HG02840 (cell line): ENCODE data around the gene CCDC74B.
"Not testable (repeated sequence)": the region's sequence is repeated elsewhere in the genome, so short reads cannot be mapped to it uniquely, and the experiment has no call there.

ENCODE experiments used
- ATAC-seq: cut with Tn5 transposase; IDR thresholded peaks from one replicate; pipeline ENCODE4 v1.9.1; 2021; ENCODE audit warnings: mild to moderate bottlenecking, moderate library complexity, moderate number of reproducible peaks; ENCODE audit not compliant: unreplicated experiment, low FRiP score

Gene CCDC74B

DNA sequence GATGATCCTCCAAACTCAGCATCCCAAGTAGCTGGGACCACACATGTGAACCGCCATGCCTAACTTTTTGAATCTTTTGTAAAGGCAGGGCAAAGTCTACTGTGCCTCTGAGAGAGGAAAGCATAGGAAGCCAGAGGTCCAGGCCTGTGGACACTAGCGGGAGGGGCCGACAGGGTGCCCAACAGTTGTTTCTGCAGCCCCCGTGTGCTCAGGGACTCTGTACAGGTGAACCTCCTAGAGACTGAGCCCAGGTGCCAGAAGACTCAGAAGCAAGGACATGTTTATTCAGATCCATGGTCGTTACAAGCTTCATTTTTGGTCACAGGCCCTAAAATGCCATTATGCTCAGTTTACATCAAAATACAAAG is 6.2 kb upstream of the CCDC74B start:
- not testable (repeated sequence) for ATAC-seq

DNA sequence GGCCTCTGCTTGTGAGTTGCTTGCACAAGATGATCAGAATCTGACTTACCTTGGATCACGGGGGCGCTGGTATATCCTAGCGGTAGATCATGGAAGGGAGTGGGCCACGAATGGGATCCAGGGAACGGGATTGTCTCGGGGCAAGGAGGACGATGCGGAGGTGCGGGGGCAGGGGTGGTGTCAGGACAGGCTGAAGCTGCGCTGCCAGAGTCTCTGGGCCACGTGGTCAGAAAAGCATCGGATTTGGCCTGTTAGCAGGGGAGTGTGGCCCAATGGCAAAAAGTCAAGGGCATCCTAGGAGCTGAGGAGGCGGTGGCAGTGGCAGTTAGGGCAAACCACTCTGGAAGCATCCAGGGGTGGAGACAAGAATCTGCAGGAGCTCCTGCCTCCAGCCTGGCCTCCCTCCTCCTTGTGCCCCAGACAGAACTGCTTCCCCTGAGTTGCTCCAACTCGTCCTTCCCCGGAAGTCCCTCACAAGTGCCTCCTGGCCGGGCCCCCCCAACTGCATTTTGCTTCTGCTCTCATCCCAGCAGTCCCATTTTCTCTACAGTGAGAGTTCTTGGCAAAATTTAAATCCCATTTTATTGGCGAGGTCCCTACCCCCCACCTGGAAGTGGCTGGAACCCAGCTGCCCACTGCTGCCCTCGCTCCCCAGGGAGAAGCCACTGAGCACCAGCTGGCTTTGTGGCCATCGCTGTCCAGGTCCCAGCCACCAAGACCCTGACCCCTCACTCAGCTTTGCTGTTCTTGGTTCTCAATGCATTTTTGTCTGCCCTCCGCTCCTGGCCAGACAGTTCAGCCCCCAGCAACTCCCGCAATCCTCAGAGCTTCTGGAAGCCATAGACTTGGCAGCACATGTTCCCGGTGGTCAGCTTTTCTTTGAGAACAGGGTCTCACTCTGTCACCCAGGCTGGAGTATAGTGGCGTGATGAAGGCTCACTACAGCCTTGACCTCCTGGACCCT is 5.6 kb upstream of the CCDC74B start:
- ATAC-seq, result no peak

DNA sequence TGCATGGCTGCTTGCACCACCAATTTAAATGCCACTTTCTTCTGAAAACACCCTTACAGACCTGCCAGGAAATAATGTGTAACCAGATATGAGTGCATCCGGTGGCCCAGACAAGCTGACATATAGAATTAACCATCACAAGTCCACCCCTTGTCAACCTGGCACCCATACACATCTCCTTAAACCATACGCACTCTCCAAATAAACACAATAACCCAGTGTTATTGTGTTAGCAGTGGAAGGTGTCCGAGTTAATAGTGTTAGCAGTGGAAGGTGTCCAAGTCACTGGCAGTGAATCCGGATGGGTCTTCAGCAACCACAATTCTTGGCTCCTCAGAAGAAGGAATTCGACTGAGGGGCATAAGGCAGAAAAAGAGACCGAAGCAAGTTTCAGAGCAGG is 3.6 kb upstream of the CCDC74B start:
- ATAC-seq, result not testable (repeated sequence)

DNA sequence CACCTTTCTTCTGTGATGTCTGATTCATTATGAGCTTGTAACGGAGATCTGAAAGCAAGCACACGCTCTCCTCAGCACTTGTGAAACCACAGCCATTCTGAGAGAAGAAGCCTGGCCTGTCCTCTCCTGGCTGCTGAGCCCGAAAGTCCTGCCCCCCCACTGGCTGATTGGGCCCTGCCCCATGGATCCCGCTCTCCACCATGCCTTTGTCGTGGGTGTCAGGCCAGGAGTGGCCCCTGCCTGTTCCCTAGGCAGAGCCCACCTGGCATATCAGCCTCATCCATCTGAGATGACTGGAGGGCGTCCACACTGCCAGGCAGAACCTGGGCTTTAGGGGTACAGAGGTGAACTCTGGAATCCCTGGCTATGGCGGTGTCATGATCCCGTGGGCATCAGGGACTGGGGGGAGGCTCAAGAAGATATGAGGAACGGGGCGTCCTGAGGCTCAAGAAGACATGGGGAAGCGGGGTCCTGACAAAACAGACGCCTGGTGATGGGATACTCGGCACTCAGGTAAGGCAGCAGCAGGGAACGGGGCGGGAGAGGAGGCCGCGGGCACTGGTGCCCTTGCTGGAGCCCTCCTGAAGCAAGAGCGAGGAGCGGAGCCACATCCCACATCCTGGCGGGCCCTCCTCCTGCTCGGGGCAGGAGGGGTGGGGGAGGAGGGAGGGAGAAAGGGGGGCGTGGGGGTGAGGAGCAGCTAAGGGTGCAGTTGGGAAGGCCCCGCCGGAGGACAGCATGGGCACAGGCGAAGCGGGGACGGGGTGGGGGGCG is 1.5 kb downstream of the CCDC74B start:
- not testable (repeated sequence) for ATAC-seq

DNA sequence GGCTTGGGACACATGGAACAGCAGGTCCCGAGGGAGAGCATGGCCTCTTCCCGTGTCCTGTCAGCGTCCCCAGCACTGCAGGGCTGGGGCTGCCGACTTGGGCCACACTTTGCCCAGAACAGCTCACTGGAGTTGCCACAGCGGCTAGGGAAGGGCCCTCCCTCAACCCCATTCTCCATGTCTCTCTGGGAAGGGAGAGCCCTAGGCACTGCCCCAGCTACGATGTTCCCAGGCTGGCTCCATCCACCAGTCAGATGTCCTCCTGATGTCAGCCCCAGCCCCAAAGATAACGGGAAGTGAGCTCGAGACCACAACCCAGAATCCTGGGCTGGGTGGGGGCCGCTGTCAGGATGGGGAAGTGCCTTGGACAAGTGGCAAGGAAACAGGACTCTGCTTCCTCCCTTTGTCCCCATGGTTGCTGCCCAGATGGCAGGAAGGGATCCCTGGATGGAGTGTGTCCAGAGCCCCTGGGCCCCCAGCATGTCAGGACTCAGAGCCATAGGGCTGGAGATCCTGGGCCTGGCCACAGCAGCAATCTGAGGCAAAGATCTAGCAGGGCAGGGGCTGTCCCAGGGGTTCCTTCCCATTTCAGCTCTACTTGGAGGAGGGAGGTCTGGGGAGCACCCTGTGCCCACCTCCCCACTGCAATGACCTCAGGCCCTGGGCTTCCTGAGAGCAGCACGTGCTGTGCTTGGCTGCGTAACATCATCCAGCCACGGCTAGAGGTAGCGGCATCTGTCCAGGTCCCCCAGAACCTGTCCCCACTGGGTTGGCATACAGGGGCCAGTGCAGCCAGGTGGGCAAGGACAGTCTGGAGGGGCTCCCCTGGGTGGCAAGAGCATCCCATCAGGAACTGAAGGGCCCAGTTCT is 2.3 kb downstream of the CCDC74B start:
- ATAC-seq, result not testable (repeated sequence)

DNA sequence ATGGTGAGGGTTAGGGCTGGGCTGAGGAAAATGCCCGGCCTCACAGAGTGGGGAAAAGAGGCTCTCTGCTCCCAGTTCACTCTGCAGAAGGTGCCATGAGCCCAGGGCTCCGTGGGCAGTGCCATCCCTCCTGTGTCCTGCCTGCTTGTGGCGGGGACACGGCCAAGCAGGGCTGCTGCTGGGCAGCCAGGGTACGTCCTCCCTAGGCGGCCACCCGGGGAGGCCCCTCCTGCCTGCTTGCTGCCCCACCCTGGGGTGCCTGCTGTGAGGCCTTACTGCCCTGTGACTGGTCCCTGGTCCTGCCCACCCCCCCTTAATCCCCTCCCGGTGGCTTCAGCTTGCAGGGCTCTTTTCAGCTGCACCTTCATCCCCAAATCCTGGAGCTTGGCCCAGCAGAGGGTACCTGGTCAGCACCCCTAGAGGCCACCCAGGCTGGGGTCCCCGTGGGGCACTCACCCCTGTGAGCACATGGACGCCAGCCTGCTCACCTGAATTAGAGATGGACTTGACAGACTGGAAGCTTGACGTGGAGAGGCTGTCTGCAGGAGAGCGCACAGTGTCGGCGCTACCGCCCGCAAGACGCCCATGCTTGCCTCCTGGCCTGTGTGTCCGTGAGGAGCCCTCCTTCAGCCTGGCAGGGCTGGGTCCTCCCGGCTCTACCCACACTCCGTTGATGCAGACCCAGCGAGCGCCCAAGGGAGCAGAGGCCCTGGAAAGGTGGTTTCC is 3.1 kb downstream of the CCDC74B start:
- not testable (repeated sequence) for ATAC-seq

DNA sequence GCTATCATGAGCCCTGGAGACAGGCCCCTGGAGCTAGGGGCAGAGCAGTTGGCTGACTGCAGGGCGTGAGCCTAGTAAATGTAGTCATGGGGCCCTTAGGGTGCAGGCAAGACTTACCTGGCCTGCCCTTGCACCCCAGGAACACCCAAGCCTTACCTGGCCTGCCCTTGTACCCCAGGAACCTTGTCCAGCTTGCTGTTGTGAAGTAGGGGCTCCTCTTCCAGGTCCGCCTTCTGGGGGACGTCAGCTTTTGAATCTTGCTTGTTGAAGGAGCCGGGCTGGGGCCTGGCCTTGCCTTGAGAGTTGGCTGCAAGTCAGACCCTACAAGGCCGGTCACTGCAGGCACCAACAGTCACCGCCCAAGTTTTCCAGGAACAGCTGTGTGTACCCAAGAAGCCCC is 3.9 kb downstream of the CCDC74B start:
- not testable (repeated sequence) for ATAC-seq

DNA sequence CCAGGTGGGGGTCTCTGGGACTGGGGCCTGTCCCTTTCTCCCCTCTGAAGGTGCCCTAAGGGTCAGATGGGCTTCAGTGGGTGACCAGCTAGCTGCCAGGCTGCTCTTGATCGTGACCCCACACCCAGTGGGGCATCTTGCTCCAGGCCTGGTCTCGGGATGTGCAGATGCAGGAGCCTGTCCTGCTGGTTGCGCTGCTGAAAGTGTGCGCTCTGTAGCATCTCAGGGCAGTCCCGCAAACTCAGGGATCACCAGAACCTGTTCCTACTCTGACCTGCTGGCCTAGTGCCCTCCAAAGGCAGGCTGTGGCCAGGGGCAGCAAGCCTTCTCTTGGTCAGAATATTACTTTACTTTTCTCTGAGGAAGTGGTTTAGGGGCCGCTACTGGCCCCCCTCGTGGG is 4.4 kb downstream of the CCDC74B start:
- ATAC-seq, result not testable (repeated sequence)

DNA sequence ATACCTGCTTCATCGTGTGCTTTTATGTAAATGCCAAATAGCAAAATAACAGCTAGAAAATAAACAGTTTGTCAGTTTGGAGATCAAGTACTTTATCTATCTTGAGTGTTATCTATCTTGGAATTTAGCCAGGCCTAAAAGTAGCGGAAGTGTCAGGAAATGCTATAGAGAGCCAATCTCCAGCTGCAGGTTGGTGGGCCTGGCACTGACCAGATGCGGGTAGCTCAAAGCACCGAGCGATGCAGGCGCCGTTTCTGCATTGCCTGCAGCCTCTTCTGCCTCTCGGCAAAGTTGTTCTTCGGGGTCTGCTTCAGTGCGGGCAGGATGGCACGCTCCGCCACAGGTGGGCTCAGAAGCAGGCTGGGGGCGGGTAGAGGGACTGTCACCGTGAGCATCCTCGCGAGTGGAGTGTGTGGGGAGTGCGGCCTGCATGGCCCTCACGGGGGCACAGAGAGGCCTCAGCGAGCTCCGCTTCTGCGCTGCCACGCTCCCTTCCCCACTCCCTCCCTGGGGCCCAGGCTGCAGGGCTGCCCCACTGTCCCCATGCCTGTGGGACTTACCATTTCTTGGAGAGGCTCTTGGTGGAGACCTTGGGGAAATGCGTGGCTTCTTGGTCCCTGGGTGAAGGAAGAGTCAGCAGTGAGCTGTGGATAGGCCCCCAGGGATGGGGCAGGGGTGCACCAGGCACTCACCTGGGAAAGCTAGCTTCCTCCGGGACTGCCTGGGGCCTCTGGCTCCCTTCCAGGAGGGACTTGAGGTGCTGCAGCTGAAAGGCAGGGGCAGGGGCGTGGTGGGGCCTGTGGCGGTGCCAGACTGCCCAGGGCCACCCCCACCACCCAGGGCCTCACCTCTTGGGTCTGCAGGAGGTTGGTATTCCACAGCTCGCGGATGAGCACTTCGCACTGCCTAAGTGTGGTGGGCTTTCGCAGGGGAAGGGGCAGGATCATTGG is 5.3 kb downstream of the CCDC74B start:
- not testable (repeated sequence) for ATAC-seq

DNA sequence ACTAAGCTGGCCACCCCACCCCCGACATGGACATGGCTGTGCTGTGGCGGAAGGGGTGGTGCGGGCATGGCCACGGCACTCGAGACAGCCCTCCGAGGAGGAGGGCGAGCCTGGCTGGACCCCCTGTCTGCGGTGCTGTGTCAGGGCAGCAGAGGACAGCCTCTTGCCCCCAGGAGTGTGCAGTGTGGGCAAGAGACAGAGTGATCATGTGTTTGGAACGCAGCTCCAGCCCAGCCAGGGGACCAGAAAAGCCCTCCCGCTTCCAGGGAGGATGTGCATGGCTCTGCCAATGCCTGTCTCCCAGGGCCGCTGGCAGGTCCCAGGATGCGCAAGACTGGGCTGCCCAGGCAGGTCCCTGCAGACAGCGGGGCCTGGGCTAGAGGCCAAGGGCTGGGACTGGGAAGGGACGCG is 6.1 kb downstream of the CCDC74B start:
- ATAC-seq, result not testable (repeated sequence)

DNA sequence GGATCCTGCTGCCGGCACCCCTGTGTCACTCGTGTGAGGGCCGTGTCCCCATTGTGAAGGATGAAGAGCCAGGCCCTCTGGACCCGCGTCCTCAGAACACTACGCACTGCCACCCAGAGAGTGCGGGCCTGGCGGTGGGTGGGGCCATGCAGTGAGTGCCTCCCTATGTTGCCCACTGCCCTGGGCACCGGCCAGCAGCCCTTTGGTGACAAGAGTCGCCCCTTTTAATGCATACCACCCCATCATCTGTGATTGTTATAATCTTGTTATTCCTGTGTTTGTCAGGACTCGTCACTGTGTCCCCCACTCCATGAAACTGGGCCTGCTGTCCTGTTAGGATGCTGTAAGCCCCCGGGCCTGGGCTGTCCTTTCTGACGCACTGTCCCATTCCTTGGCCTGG is 6.6 kb downstream of the CCDC74B start:
- ATAC-seq, result not testable (repeated sequence)

DNA sequence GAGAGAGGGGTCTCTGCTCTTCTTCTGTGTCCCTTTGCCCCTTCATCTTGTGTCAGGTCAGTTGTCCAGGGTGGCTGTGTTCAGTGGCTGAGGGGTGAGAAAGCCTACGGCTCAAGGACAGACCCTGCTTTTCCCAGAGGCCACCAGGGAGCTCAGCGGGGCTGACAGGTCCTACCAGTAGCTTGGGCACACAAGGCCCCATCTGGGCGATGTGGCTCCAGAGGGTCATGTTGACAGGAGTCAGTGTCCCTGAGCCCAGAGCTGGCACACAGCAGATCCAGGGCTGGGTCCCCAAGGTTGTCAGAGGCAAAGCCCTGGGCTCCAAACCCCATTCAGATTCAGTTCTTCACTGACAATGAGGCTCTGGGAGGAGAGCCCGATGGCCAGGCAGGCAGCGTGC is 7.8 kb downstream of the CCDC74B start:
- not testable (repeated sequence) for ATAC-seq

DNA sequence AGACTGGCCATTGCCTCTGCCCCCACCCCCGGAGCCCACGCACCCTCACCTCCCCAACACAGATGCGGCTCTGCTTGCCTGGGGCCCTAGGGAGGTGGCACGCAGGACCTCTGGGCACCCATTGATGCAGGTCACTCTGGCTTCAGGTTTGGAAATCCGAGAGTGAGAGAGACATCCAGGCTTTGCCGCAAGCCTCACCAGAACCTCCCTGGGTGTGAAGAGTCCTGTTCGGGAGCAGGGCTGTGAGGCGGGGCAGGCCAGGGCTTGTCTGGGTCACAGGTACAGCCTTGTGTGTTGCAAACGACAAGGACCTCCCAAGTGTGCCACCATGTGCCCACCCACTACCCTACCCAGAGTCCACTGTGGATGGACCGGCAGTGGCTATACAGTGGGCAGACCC is 8.4 kb downstream of the CCDC74B start:
- ATAC-seq, result not testable (repeated sequence)

DNA sequence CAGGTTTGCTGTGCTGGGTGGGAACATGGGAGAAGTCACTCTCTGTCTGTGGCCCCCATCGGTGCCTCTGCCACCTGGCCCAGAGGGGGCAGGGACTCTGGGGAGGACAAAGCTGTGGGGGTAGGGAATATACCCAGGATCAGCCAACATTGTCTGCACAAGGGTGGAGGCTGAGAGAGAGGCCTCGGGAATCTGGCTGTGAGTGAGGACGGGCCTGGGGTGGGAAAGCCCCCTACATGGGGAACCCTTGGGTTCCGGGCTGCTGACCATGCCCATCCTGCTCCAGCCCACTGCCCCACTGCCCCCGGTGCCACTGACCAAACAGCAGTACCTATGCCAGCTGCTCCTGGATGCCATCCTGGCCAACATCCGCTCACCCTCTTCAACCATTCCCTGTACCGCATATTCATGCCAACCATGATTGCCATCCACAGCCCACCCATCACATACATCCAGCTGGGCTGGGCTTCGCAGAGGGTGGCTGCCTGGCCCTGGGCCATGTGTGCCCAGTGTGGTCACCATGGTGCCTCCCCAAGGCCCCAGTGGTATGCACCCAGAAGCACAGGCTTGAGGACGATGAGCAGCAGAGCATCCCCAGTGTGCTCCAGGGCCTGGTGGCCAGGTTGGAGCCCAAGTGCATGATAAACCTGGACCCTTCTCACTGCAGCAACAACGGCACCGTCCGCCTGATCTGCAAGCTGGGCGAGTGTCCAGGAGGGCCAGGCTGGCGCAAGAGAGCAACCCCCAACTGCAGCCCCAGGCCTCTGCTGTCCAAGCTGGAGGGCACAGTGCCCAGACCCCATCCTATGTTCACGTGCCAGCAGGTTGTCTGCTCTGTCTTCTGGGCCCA is 9.0 kb downstream of the CCDC74B start:
- no peak for ATAC-seq

DNA sequence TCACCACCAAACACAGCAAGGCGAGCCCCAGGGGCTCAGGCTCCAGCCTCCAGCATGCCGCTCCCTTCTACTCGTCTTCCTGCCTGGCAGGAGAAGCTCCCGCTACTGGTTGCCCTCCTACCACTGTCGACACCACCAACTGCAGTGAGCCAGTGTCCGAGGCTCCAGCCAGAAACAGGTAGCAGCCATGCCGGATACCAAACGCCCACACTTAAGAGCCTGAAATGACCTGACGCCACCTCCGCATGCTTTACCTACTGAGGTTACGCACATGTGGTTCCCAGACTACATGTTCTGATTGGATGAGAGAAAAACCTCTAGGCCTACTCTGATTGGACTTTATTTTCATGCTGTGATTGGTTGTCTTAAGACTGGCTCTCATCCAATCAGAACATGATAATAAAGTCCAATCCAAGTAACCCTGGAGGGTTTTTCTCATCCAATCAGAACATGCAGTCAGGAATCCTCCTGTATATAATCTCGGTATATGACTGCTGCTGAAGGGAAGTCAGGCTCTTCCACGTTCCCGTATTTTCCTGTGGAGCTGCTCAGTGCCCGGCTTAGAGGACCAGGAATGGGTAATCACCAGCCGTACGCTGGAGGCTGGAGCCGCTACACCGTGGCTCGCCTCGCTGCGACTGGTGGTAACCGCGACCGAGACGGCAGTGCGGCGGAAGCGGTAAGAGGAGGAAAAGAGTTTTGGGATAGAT is 15.6 kb downstream of the CCDC74B start, which contains the start of gene POTEF:
Gene POTEF, minus strand, starts transcription at position 103 of the 710 bp plus-strand sequence. CDS start 8,707 bp downstream, outside the sequence.
- not testable (repeated sequence) for ATAC-seq

DNA sequence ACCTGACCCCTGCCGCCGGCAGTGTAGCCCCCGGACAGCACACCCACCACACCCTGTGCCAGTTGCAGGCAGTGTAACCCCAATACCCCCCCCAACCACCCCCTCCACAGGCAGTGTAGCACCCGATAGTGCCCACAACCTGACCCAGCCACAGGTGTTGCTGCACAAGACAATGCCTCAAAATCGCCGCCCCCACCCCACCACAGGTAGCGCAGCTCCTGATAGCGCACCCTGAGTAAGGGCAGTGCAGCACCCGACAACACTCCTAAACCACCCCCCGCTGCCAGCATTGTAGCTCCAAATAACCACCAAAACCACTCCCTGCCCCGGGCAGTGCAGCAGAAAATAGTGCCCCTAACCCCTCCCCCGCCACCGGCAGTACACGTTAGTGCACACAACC is 16.4 kb downstream of the CCDC74B start:
- ATAC-seq, result not testable (repeated sequence)

DNA sequence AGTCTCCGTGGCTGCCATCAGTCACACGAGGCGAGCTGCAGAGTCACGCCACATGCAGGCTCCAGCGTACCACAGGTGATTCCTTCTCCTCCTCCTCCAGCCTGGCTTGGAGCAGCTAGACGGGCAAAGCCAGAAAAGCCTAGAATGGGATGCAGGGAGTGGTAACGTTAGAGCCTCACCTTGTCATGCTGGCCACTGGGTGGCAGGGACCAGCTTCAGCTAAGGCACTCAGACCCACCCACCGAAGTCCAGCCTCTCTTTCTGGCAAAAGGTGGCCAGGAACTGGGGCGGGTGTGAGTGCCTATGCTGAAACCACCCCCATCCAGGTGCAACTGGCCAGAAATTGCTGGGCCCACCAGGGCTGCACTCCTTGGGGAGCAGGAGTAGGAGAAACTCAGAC is 17.2 kb downstream of the CCDC74B start:
- not testable (repeated sequence) for ATAC-seq
